Brain microvascular endothelial cell (primary cell): ENCODE results near the gene FNDC3A.
A peak's percentile ranks its signal among the peaks of the same experiment; 100 is the strongest.

Experiments
- DNase-seq: peaks from one replicate; pipeline ENCODE4 v3.0.0-alpha.2; 2020
- H3K27ac ChIP-seq: fragments of 250-450 bp; sonication (Bioruptor Pico); 2 replicates; pipeline ENCODE4 v1.5.1; 2020; ENCODE audit warnings: mild to moderate bottlenecking, moderate library complexity
- H3K27me3 ChIP-seq: fragments of 250-450 bp; sonication (Bioruptor Pico); replicated peaks from 2 replicates; pipeline ENCODE4 v1.5.1; 2020; ENCODE audit warnings: mild to moderate bottlenecking
- H3K36me3 ChIP-seq: fragments of 250-450 bp; sonication (Bioruptor Pico); replicated peaks from 2 replicates; pipeline ENCODE4 v1.5.1; 2020; ENCODE audit warnings: mild to moderate bottlenecking
- H3K4me3 ChIP-seq: 2 replicates; pipeline ENCODE4 v1.5.1; 2011; ENCODE audit warnings: low read depth, mild to moderate bottlenecking, control low read depth, low read length, moderate library complexity
- in situ Hi-C: cut with HindIII; loops from 2 replicates; pipeline ENCODE4 v1.10.0; 2017; ENCODE audit warnings: low sequenced_read_pairs, low pct_ligation_motif_present
- TF ChIP-seq, protein P1 (sequence below): IDR thresholded peaks from 2 replicates; pipeline ENCODE4 v1.5.1; 2011; ENCODE audit warnings: low read depth, mild to moderate bottlenecking, moderate library complexity, low read length, control low read depth, inconsistent platforms; ENCODE audit errors: missing control alignments

The FNDC3A gene

DNA sequence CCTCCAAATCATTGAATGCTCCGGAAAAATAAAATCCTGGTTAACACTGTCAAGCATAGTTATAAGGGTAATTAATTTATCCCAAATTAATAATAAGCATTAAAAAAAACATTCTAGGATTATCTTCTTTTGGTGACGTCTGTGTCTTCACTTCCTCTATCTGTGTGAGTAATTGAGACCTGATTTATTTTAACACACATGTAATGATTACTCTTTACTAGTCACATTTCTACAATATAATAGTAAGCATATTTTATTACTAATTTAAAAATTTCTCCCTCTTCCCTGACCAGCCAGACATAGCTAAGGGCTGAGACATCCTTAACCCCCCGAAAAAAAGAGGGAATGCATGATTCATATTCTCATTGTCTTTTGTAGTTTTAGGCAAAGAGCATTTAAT is 2.3 kb downstream of the FNDC3A start:
- H3K27ac ChIP-seq, result no peak overlapping the region
- DNase-seq, result peak; percentile 11
- no peaks in the 10 kb centered on the region for H3K27me3 ChIP-seq
- TF ChIP-seq, protein P1, sequence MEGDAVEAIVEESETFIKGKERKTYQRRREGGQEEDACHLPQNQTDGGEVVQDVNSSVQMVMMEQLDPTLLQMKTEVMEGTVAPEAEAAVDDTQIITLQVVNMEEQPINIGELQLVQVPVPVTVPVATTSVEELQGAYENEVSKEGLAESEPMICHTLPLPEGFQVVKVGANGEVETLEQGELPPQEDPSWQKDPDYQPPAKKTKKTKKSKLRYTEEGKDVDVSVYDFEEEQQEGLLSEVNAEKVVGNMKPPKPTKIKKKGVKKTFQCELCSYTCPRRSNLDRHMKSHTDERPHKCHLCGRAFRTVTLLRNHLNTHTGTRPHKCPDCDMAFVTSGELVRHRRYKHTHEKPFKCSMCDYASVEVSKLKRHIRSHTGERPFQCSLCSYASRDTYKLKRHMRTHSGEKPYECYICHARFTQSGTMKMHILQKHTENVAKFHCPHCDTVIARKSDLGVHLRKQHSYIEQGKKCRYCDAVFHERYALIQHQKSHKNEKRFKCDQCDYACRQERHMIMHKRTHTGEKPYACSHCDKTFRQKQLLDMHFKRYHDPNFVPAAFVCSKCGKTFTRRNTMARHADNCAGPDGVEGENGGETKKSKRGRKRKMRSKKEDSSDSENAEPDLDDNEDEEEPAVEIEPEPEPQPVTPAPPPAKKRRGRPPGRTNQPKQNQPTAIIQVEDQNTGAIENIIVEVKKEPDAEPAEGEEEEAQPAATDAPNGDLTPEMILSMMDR, result no peak
- no peaks in the 10 kb centered on the region for H3K36me3 ChIP-seq
- H3K4me3 ChIP-seq, result peak overlapping the region; percentile 83
- in situ Hi-C loops, result no loop called here

DNA sequence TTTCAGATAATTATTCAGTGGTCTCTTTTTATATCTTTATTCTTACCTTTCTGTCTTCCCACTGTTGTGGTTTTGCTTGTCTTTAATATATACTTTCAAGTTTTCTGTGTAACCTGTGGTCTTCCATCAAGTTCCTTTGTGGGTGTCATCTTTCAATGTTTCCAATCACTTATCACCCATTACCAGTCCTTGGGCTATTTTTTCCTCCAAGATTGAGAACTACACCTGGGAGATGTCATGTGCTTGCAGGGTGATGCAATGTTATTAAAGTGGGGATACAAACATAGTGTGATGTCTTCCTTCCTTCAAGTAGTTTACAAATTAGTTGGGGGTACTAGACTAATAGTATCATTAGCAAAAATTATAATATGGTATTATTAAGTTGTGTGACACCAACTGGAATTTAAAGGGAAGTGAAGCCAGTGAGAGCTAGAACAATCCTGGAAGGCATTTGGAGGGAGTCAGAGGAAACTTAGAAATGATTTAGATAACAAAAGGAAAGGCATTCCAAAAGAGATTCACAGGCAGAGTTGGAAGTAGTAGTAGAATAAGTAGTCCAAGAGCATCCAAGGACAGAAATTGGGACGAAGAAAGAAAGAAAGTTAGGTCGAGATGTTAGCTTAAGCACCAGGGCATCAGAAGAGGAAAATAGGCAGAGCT is 3.4 kb downstream of the FNDC3A start:
- no peak for DNase-seq
- TF ChIP-seq, protein P1, result no peak
- Histone ChIP-seq H3K27ac (no peak overlapping the region), H3K36me3 (no peaks in the 10 kb centered on the region), H3K27me3 (no peaks in the 10 kb centered on the region), H3K4me3 (no peak overlapping the region)
- in situ Hi-C loops, result no loop called here

DNA sequence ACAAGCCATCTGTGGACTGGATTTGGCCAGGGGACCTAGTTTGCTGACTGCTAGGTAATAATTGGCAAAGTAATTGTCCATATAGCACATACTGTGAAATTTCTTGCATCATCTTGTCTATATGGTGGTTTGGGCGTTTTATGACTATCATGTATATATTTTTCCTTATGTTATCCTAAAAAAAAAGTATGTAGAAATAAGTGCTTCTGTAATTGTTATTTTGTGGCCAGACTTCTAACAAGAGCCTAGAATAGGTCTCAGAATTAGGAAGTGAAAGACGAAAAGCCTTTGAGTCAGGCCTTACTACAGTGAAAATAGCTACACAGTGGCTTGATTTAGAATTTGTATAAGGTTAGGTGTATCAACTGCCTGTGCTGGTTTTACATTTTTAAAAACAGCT is 4.2 kb downstream of the FNDC3A start:
- DNase-seq, result no peak
- in situ Hi-C loops, result no loop called here
- H3K27ac ChIP-seq, result no peak overlapping the region

DNA sequence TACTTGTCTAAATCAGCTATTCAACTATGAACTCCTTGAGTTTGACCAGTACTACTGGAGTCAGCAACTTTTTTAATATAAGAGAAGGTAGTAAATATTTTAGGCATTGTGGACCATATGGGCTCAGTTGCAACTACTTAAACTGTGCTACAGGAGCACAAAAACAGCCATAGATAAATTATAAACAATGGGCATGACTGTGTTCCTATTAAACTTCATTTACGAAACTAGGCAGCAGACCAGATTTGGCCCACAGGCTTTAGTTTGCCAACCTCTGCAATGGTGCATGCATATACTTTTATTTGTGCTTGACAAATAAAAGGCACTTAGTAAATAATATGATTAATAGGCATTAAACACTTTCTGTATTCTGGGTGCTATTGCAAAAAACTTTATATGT is 7.6 kb downstream of the FNDC3A start:
- Histone ChIP-seq H3K36me3 (no peaks in the 10 kb centered on the region), H3K27me3 (no peaks in the 10 kb centered on the region), H3K27ac (no peak overlapping the region), H3K4me3 (no peak overlapping the region)
- no peak for DNase-seq
- TF ChIP-seq, protein P1, result no peak
- in situ Hi-C loops, result no loop called here

More for the DNA sequence above, 4.2 kb downstream of the FNDC3A start:
- TF ChIP-seq, protein P1, result no peak
- H3K4me3 ChIP-seq, result no peak overlapping the region
- no peaks in the 10 kb centered on the region for H3K27me3 ChIP-seq
- no peaks in the 10 kb centered on the region for H3K36me3 ChIP-seq

DNA sequence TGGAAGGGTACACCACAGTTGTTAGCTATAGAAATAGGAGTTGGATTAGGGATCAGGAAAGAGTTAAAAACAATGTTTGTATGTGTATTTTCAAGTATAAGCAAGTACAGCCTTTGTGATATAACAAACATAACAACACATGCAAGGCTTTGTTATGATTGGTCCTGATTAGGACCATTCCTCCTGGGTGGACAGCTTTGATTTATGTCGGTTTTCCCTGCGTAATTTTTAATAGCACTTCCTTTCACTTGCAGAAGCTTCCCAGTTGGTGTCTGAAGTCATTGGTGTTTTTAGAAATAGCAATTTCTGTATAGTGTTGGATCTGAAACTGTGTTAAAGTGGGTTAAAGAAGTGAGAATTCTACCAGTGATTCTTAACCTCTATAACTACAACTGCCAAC is 10.0 kb downstream of the FNDC3A start:
- no peak for DNase-seq
- no peaks in the 10 kb centered on the region for H3K27me3 ChIP-seq
- in situ Hi-C loops, result no loop called here
- TF ChIP-seq, protein P1, result no peak
- no peak overlapping the region for H3K27ac ChIP-seq
- H3K4me3 ChIP-seq, result no peak overlapping the region
- no peaks in the 10 kb centered on the region for H3K36me3 ChIP-seq

DNA sequence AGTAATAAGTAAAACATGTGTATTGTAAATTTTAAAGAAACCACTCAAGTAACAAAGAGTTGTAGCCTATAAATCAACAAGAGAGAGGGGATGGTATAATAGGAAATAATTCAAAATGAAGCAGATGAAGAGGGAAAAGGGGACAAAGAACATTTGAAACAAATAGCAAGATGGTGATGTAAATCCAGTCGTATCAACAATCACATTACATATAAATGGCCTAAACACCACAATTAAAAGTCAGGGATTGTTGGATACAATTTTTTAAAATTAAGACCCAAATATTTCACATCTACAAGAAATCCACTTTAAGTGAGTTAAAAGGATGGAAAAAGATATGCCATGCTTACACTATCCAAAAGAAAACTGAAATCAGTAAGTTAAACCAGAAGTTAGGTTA is 15.2 kb downstream of the FNDC3A start:
- Histone ChIP-seq H3K27me3 (no peaks in the 10 kb centered on the region), H3K4me3 (no peak overlapping the region), H3K27ac (no peak overlapping the region), H3K36me3 (no peaks in the 10 kb centered on the region)
- in situ Hi-C loops, result no loop called here
- TF ChIP-seq, protein P1, result no peak
- no peak for DNase-seq
